KMS-11 (cell line): ENCODE data around the gene SLC17A3.

Experiments
- H2AFZ ChIP-seq: fragments of 200-600 bp; sonication (generic); 2 replicates; pipeline ENCODE4 v1.6.1; 2016; ENCODE audit warnings: antibody characterized with exemption, mixed run types, low read depth
- H3K27ac ChIP-seq: fragments of 200-600 bp; sonication (generic); 2 replicates; pipeline ENCODE4 v1.6.1; 2016; ENCODE audit warnings: mild to moderate bottlenecking, mixed run types
- H3K27me3 ChIP-seq: fragments of 200-600 bp; sonication (generic); 2 replicates; pipeline ENCODE4 v1.6.1; 2017; ENCODE audit warnings: mild to moderate bottlenecking, low read depth, mixed run types, moderate library complexity; ENCODE audit not compliant: insufficient read depth
- H3K36me3 ChIP-seq: fragments of 200-600 bp; sonication (generic); 2 replicates; pipeline ENCODE4 v1.6.1; 2017; ENCODE audit warnings: mild to moderate bottlenecking, mixed run types; ENCODE audit not compliant: insufficient read depth
- H3K4me1 ChIP-seq: fragments of 200-600 bp; sonication (generic); 2 replicates; pipeline ENCODE4 v1.6.1; 2016; ENCODE audit warnings: mild to moderate bottlenecking, low read depth, mixed run types; ENCODE audit not compliant: poor library complexity, severe bottlenecking
- H3K4me2 ChIP-seq: fragments of 200-600 bp; sonication (generic); 2 replicates; pipeline ENCODE4 v1.7.0; 2016; ENCODE audit warnings: mild to moderate bottlenecking, mixed run types
- H3K4me3 ChIP-seq: fragments of 200-600 bp; sonication (generic); IDR thresholded peaks from 2 replicates; pipeline ENCODE4 v1.6.1; 2017; ENCODE audit warnings: low read depth, low read length, mixed read lengths; ENCODE audit not compliant: insufficient read depth
- H3K79me2 ChIP-seq: fragments of 200-600 bp; sonication (generic); 2 replicates; pipeline ENCODE4 v1.6.1; 2016; ENCODE audit warnings: low read depth, mixed run types; ENCODE audit not compliant: insufficient read depth
- H3K9ac ChIP-seq: fragments of 200-600 bp; sonication (generic); 2 replicates; pipeline ENCODE4 v1.6.1; 2016; ENCODE audit warnings: mild to moderate bottlenecking, mixed run types
- H4K20me1 ChIP-seq: fragments of 200-600 bp; sonication (generic); 2 replicates; pipeline ENCODE4 v1.6.1; 2016; ENCODE audit warnings: mild to moderate bottlenecking, mixed run types; ENCODE audit not compliant: insufficient read depth
- TF ChIP-seq, protein P1 (sequence below): fragments of 200-600 bp; sonication (generic); conservative IDR thresholded peaks from 2 replicates; pipeline ENCODE4 v1.6.1; 2017; ENCODE audit warnings: low read depth, mild to moderate bottlenecking, antibody characterized with exemption, low read length, moderate library complexity, mixed read lengths

SLC17A3 gene, protein sequence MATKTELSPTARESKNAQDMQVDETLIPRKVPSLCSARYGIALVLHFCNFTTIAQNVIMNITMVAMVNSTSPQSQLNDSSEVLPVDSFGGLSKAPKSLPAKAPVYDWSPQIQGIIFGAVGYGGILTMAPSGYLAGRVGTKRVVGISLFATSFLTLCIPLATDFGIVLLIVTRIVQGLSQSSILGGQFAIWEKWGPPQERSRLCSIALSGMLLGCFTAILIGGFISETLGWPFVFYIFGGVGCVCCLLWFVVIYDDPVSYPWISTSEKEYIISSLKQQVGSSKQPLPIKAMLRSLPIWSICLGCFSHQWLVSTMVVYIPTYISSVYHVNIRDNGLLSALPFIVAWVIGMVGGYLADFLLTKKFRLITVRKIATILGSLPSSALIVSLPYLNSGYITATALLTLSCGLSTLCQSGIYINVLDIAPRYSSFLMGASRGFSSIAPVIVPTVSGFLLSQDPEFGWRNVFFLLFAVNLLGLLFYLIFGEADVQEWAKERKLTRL

GRCh38 chr6:25874118-25874517 lies at the start of gene SLC17A3:
Gene SLC17A3 (minus strand): TSS chr6:25874243. CDS start chr6:25868387, 5,856 bp downstream.
- Histone ChIP-seq H3K36me3 (no peaks in the 10 kb centered on the region; the same call in 1 of the 2 replicates), H4K20me1 (no peaks in the 10 kb centered on the region), H3K4me1 (no peaks in the 10 kb centered on the region), H3K9ac (no peak within 1 kb of the TSS), H3K4me2 (no peak within 1 kb of the TSS), H3K4me3 (no peak within 1 kb of the TSS), H3K27ac (no peak within 1 kb of the TSS), H3K79me2 (no peaks in the 10 kb centered on the region), H3K27me3 (no peaks in the 10 kb centered on the region), H2AFZ (no peak within 1 kb of the TSS)
- TF ChIP-seq, protein P1, sequence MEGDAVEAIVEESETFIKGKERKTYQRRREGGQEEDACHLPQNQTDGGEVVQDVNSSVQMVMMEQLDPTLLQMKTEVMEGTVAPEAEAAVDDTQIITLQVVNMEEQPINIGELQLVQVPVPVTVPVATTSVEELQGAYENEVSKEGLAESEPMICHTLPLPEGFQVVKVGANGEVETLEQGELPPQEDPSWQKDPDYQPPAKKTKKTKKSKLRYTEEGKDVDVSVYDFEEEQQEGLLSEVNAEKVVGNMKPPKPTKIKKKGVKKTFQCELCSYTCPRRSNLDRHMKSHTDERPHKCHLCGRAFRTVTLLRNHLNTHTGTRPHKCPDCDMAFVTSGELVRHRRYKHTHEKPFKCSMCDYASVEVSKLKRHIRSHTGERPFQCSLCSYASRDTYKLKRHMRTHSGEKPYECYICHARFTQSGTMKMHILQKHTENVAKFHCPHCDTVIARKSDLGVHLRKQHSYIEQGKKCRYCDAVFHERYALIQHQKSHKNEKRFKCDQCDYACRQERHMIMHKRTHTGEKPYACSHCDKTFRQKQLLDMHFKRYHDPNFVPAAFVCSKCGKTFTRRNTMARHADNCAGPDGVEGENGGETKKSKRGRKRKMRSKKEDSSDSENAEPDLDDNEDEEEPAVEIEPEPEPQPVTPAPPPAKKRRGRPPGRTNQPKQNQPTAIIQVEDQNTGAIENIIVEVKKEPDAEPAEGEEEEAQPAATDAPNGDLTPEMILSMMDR = no peak

- Histone ChIP-seq H3K4me3 (no peak overlapping the region), H2AFZ (no peak overlapping the region), H3K4me2 (no peak overlapping the region), H3K79me2 (no peaks in the 10 kb centered on the region), H3K27ac (no peak overlapping the region), H3K36me3 (no peaks in the 10 kb centered on the region), H3K9ac (no peak overlapping the region), H4K20me1 (no peaks in the 10 kb centered on the region), H3K27me3 (no peaks in the 10 kb centered on the region), H3K4me1 (no peaks in the 10 kb centered on the region)
- TF ChIP-seq, protein P1 = no peak
These were observed 48.3 kb upstream of the SLC17A3 start for GRCh38 chr6:25922301-25922700.

GRCh38 chr6:25921525-25922203 lies 47.6 kb upstream of the SLC17A3 start:
- no peaks in the 10 kb centered on the region for H4K20me1 ChIP-seq
- H3K27ac ChIP-seq = no peak overlapping the region
- H3K27me3 ChIP-seq = no peaks in the 10 kb centered on the region
- H3K4me1 ChIP-seq = no peaks in the 10 kb centered on the region
- TF ChIP-seq, protein P1 = no peak
- H3K9ac ChIP-seq = no peak overlapping the region
- no peak overlapping the region for H3K4me3 ChIP-seq
- H2AFZ ChIP-seq = no peak overlapping the region
- H3K79me2 ChIP-seq = no peaks in the 10 kb centered on the region
- no peak overlapping the region for H3K4me2 ChIP-seq
- no peaks in the 10 kb centered on the region for H3K36me3 ChIP-seq

DNA sequence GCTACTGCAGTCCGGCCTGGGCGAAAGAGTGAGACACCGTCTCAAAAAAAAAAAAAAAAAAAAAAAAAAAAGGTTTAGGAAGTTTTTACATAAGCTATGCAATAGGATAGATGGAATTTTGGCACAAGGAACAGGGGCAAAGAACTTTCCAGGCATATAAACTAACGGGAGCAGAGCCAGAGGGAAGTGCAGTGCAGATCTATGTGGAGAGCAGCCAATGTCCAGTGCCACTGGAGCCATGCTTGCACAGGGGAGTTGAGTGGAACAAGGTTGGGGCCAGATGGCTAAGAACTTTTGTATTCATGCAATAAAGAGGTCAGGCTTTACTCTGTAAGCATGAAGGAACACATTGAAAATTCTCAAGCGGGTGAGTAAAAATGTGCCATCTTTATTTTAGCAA lies 45.6 kb upstream of the SLC17A3 start:
- no peaks in the 10 kb centered on the region for H3K27me3 ChIP-seq
- no peaks in the 10 kb centered on the region for H3K79me2 ChIP-seq
- no peak overlapping the region for H3K4me3 ChIP-seq
- no peak overlapping the region for H3K4me2 ChIP-seq
- H4K20me1 ChIP-seq = no peaks in the 10 kb centered on the region
- no peaks in the 10 kb centered on the region for H3K4me1 ChIP-seq
- H3K36me3 ChIP-seq = no peaks in the 10 kb centered on the region
- H3K27ac ChIP-seq = no peak overlapping the region
- H2AFZ ChIP-seq = no peak overlapping the region
- H3K9ac ChIP-seq = no peak overlapping the region
- TF ChIP-seq, protein P1 = no peak
